ENCODE results near the gene GALNT17.
A peak's percentile ranks its signal among the peaks of the same experiment; 100 is the strongest.

The GALNT17 gene

GRCh38 chr7:71130031-71130679, 1.8 kb upstream of the GALNT17 start:
- H3K9me3 ChIP-seq (ENCODE audit: insufficient read depth, low read length), result no peaks in the 10 kb centered on the region
- no peak for DNase-seq (ENCODE audit: low read depth, low spot score)
- no peak for TF ChIP-seq ZNF274 (IDR thresholded peaks at IDR 0.05; ENCODE audit: low read depth, low read length)
- no peak for TF ChIP-seq YY1 (IDR thresholded peaks at IDR 0.05; ENCODE audit: insufficient read depth, insufficient read length)
- no peak for TF ChIP-seq SUZ12 (IDR thresholded peaks at IDR 0.05; ENCODE audit: extremely low read depth, insufficient read depth, insufficient read length)
- peaks cover 14% of the 10 kb centered on the region for H3K27me3 ChIP-seq (ENCODE audit: insufficient read depth, insufficient read length)
- no peak overlapping the region for H3K4me3 ChIP-seq (ENCODE audit: insufficient read length, low read depth)
- H3K4me1 ChIP-seq (ENCODE audit: insufficient read depth, insufficient read length), result no peaks in the 10 kb centered on the region
- no peak overlapping the region for H3K9ac ChIP-seq (ENCODE audit: insufficient read length, low read depth)
- H3K36me3 ChIP-seq (ENCODE audit: insufficient read depth, insufficient read length, low read length), result peaks cover under 1% of the 10 kb centered on the region

- TF ChIP-seq SUZ12 (IDR thresholded peaks at IDR 0.05; ENCODE audit: extremely low read depth, insufficient read depth, insufficient read length) (no peak), ZNF274 (IDR thresholded peaks at IDR 0.05; ENCODE audit: low read depth, low read length) (no peak), YY1 (IDR thresholded peaks at IDR 0.05; ENCODE audit: insufficient read depth, insufficient read length) (no peak)
- H3K36me3 ChIP-seq (ENCODE audit: insufficient read depth, insufficient read length, low read length), result peaks cover 5% of the 10 kb centered on the region
- no peaks in the 10 kb centered on the region for H3K9me3 ChIP-seq (ENCODE audit: insufficient read depth, low read length)
- H3K4me1 ChIP-seq (ENCODE audit: insufficient read depth, insufficient read length), result no peaks in the 10 kb centered on the region
- peak overlapping the region; percentile 76 for H3K4me3 ChIP-seq (ENCODE audit: insufficient read length, low read depth)
- DNase-seq (ENCODE audit: low read depth, low spot score), result peak; percentile 40
- H3K27me3 ChIP-seq (ENCODE audit: insufficient read depth, insufficient read length), result peaks cover 14% of the 10 kb centered on the region
- H3K9ac ChIP-seq (ENCODE audit: insufficient read length, low read depth), result peak overlapping the region; percentile 90
These were observed 453 bp upstream of the GALNT17 start for GRCh38 chr7:71131256-71132126.

GRCh38 chr7:71132377-71133231, 660 bp downstream of the GALNT17 start:
- Histone ChIP-seq H3K9ac (ENCODE audit: insufficient read length, low read depth) (peak overlapping the region; percentile 90), H3K36me3 (ENCODE audit: insufficient read depth, insufficient read length, low read length) (peaks cover 5% of the 10 kb centered on the region), H3K27me3 (ENCODE audit: insufficient read depth, insufficient read length) (peaks cover 14% of the 10 kb centered on the region), H3K9me3 (ENCODE audit: insufficient read depth, low read length) (no peaks in the 10 kb centered on the region), H3K4me3 (ENCODE audit: insufficient read length, low read depth) (peak overlapping the region; percentile 76), H3K4me1 (ENCODE audit: insufficient read depth, insufficient read length) (no peaks in the 10 kb centered on the region)
- DNase-seq (ENCODE audit: low read depth, low spot score), result peak; percentile 13
- TF ChIP-seq YY1 (IDR thresholded peaks at IDR 0.05; ENCODE audit: insufficient read depth, insufficient read length), result no peak
- no peak for TF ChIP-seq SUZ12 (IDR thresholded peaks at IDR 0.05; ENCODE audit: extremely low read depth, insufficient read depth, insufficient read length)
- no peak for TF ChIP-seq ZNF274 (IDR thresholded peaks at IDR 0.05; ENCODE audit: low read depth, low read length)

- H3K36me3 ChIP-seq (ENCODE audit: insufficient read depth, insufficient read length, low read length), result peaks cover 5% of the 10 kb centered on the region
- H3K4me1 ChIP-seq (ENCODE audit: insufficient read depth, insufficient read length), result no peaks in the 10 kb centered on the region
- peak overlapping the region; percentile 90 for H3K9ac ChIP-seq (ENCODE audit: insufficient read length, low read depth)
- TF ChIP-seq YY1 (IDR thresholded peaks at IDR 0.05; ENCODE audit: insufficient read depth, insufficient read length) (no peak), SUZ12 (IDR thresholded peaks at IDR 0.05; ENCODE audit: extremely low read depth, insufficient read depth, insufficient read length) (no peak), ZNF274 (IDR thresholded peaks at IDR 0.05; ENCODE audit: low read depth, low read length) (no peak)
- no peak for DNase-seq (ENCODE audit: low read depth, low spot score)
- no peaks in the 10 kb centered on the region for H3K9me3 ChIP-seq (ENCODE audit: insufficient read depth, low read length)
- peak overlapping the region; percentile 76 for H3K4me3 ChIP-seq (ENCODE audit: insufficient read length, low read depth)
- peaks cover 14% of the 10 kb centered on the region for H3K27me3 ChIP-seq (ENCODE audit: insufficient read depth, insufficient read length)
These were observed 1.3 kb downstream of the GALNT17 start for GRCh38 chr7:71133232-71133622.

DNA sequence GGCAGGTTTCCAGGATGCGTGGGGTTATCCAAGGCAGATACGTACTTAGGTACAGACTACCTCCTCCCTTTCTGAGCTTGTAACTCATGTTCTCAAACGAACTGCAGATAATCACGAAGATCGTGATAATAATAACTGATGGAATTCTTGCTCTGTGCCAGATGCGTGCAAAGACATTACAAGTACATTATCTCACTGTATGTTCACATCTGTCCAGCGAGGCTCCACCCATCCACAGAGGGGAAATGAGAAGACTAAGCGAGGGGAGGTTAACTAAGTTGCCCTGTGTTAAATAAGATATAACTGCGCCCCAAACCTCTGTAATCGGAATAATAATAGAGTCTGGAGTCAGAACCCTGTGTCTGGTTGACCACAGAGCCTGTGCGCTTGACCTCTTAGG, 1.9 kb downstream of the GALNT17 start:
- H3K9me3 ChIP-seq (ENCODE audit: insufficient read depth, low read length), result no peaks in the 10 kb centered on the region
- TF ChIP-seq ZNF274 (IDR thresholded peaks at IDR 0.05; ENCODE audit: low read depth, low read length), result no peak
- no peak for TF ChIP-seq YY1 (IDR thresholded peaks at IDR 0.05; ENCODE audit: insufficient read depth, insufficient read length)
- no peak for TF ChIP-seq SUZ12 (IDR thresholded peaks at IDR 0.05; ENCODE audit: extremely low read depth, insufficient read depth, insufficient read length)
- no peaks in the 10 kb centered on the region for H3K4me1 ChIP-seq (ENCODE audit: insufficient read depth, insufficient read length)
- no peak for DNase-seq (ENCODE audit: low read depth, low spot score)
- peaks cover 5% of the 10 kb centered on the region for H3K36me3 ChIP-seq (ENCODE audit: insufficient read depth, insufficient read length, low read length)
- H3K27me3 ChIP-seq (ENCODE audit: insufficient read depth, insufficient read length), result peaks cover 14% of the 10 kb centered on the region
- peak overlapping the region; percentile 76 for H3K4me3 ChIP-seq (ENCODE audit: insufficient read length, low read depth)
- peak overlapping the region; percentile 90 for H3K9ac ChIP-seq (ENCODE audit: insufficient read length, low read depth)

- TF ChIP-seq YY1 (IDR thresholded peaks at IDR 0.05; ENCODE audit: insufficient read depth, insufficient read length), result no peak
- TF ChIP-seq SUZ12 (IDR thresholded peaks at IDR 0.05; ENCODE audit: extremely low read depth, insufficient read depth, insufficient read length), result no peak
- no peak for TF ChIP-seq ZNF274 (IDR thresholded peaks at IDR 0.05; ENCODE audit: low read depth, low read length)
- no peak for DNase-seq (ENCODE audit: low read depth, low spot score)
- peaks cover 5% of the 10 kb centered on the region for H3K36me3 ChIP-seq (ENCODE audit: insufficient read depth, insufficient read length, low read length)
- H3K27me3 ChIP-seq (ENCODE audit: insufficient read depth, insufficient read length), result peaks cover 14% of the 10 kb centered on the region
- no peaks in the 10 kb centered on the region for H3K9me3 ChIP-seq (ENCODE audit: insufficient read depth, low read length)
- no peaks in the 10 kb centered on the region for H3K4me1 ChIP-seq (ENCODE audit: insufficient read depth, insufficient read length)
- no peak overlapping the region for H3K4me3 ChIP-seq (ENCODE audit: insufficient read length, low read depth)
- no peak overlapping the region for H3K9ac ChIP-seq (ENCODE audit: insufficient read length, low read depth)
These were observed 3.2 kb downstream of the GALNT17 start for GRCh38 chr7:71135116-71135515.
